ENCODE data around the gene ARHGEF38. TPM values are rescaled to one million over a fixed set of nuclear protein-coding genes. Genes with fewer than 3 reads are reported as not detected.

Gene ARHGEF38
- total and polyA plus RNA-seq, 11 donors, result not detected

GRCh38 chr4:105542039-105542438 lies 10.4 kb upstream of the ARHGEF38 start:
- DNase-seq (no peak), ATAC-seq (no peak)
- Histone ChIP-seq H3K36me3 (no peaks in the 10 kb centered on the region), H3K27ac (no peak overlapping the region), H3K27me3 (no peaks in the 10 kb centered on the region), H3K4me1 (peaks cover 0 to 5% (median 0%) of the 10 kb centered on the region in 12 donors), H3K4me3 (no peak overlapping the region), H3K9me3 (peaks cover 0 to 3% (median 0%) of the 10 kb centered on the region in 12 donors)
- TF ChIP-seq, protein P1, sequence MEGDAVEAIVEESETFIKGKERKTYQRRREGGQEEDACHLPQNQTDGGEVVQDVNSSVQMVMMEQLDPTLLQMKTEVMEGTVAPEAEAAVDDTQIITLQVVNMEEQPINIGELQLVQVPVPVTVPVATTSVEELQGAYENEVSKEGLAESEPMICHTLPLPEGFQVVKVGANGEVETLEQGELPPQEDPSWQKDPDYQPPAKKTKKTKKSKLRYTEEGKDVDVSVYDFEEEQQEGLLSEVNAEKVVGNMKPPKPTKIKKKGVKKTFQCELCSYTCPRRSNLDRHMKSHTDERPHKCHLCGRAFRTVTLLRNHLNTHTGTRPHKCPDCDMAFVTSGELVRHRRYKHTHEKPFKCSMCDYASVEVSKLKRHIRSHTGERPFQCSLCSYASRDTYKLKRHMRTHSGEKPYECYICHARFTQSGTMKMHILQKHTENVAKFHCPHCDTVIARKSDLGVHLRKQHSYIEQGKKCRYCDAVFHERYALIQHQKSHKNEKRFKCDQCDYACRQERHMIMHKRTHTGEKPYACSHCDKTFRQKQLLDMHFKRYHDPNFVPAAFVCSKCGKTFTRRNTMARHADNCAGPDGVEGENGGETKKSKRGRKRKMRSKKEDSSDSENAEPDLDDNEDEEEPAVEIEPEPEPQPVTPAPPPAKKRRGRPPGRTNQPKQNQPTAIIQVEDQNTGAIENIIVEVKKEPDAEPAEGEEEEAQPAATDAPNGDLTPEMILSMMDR (IDR thresholded peaks at IDR 0.05), result no peak
- no peak for TF ChIP-seq POLR2A (IDR thresholded peaks at IDR 0.05)
- intact Hi-C loops (cut with DNase I), result no loop called here
- 79 to 81% (median 80%) methylated on average over 3 of the region's 3 CpGs for WGBS, 4 donors

DNA sequence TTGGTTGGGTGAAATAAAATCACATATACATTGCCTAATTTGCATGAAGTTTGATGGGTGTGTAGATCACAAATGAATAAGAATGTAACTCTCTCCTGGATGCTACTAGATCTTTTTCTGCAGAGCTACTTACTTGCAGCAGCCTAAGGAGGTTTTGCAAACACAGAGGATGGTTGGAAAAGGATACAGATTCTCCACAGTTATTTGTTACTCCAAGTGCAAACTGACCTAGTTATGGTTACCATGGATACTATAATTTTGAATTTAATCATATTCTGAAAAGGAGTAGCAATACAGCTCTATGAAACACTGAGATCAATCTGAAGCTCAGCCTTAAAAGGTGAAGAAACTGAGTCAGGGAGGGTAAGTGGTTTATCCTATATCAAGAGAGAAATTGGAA lies 9.1 kb upstream of the ARHGEF38 start:
- H3K27me3 ChIP-seq, result no peaks in the 10 kb centered on the region
- ATAC-seq (no peak), DNase-seq (no peak)
- no peak for TF ChIP-seq POLR2A (IDR thresholded peaks at IDR 0.05)
- TF ChIP-seq, protein P1 (IDR thresholded peaks at IDR 0.05), result no peak
- peaks cover 0 to 3% (median 0%) of the 10 kb centered on the region in 12 donors for H3K9me3 ChIP-seq
- H3K36me3 ChIP-seq, result no peaks in the 10 kb centered on the region
- peaks cover 0 to 5% (median 0%) of the 10 kb centered on the region in 12 donors for H3K4me1 ChIP-seq
- intact Hi-C loops (cut with DNase I), result no loop called here
- no peak overlapping the region for H3K4me3 ChIP-seq
- H3K27ac ChIP-seq, result no peak overlapping the region

- Histone ChIP-seq H3K4me3 (no peak overlapping the region), H3K9me3 (peaks cover 0 to 3% (median 0%) of the 10 kb centered on the region in 12 donors), H3K4me1 (peaks cover 0 to 5% (median 0%) of the 10 kb centered on the region in 12 donors), H3K36me3 (no peaks in the 10 kb centered on the region), H3K27me3 (no peaks in the 10 kb centered on the region), H3K27ac (no peak overlapping the region)
- no peak for DNase-seq
- TF ChIP-seq, protein P1 (IDR thresholded peaks at IDR 0.05), result no peak
- no peak for TF ChIP-seq POLR2A (IDR thresholded peaks at IDR 0.05)
- intact Hi-C loops (cut with DNase I), result no loop called here
- ATAC-seq, result no peak
Measured at GRCh38 chr4:105543881-105544280, 8.5 kb upstream of the ARHGEF38 start.

DNA sequence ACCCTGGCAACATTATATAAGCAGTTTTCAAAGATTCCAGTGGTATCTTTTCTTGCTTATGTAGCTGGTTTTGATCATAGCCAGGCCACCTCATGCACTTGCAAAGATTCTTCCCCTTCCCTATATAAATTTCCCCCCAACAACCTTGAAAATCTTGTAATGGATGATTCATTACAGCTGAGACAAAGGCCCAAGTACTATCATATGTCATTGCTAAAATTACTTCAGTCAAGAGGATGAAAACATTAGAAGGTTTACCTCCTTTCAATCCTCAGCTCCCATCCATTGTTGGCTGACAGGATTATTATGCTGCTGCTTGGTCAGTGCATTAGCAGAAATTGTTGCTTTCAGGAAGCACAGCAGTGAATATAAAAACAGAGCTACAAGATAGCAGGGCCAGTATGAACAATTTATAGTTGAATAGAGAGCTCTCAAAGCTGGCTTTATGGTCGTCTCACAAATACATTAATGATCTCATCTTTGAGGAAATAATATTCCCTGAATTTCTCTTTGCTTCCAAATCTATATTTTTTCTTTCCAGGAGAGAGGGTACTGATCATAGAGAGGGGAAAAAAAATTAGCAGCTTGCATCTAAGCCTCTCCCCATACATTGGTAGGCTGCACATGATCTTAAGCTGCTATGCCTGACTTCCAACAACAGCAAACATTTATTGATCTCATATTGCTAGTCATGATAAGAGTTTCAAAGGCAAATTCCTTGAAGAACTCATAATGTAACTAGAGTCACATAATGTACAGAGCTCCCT lies 7.7 kb upstream of the ARHGEF38 start:
- no peaks in the 10 kb centered on the region for H3K27me3 ChIP-seq
- H3K36me3 ChIP-seq, result no peaks in the 10 kb centered on the region
- no peaks in the 10 kb centered on the region for H3K9me3 ChIP-seq
- H3K4me1 ChIP-seq, result peaks cover 0 to 5% (median 0%) of the 10 kb centered on the region in 12 donors
- no peak for TF ChIP-seq POLR2A (IDR thresholded peaks at IDR 0.05)
- TF ChIP-seq, protein P1 (IDR thresholded peaks at IDR 0.05), result no peak
- H3K27ac ChIP-seq, result no peak overlapping the region
- H3K4me3 ChIP-seq, result no peak overlapping the region
- 33 to 57% (median 40%) methylated on average over 1 of the region's 1 CpG for WGBS, 4 donors
- DNase-seq (no peak), ATAC-seq (peak in 1 of 4 donors; percentile 49)
- intact Hi-C loops (cut with DNase I), result no loop called here

Measured in heart left ventricle (tissue), 16 donors.